T47D (cell line): ENCODE results near the gene FAM184A.

ENCODE experiments used
- DNase-seq, 2 experiments: peaks; one replicate each; pipeline versions ENCODE4 v3.0.0 to v3.0.0-alpha.2; 2011 to 2012; ENCODE audit warnings: low read depth in 1 of 2, low spot score in 1 of 2
- JUND ChIP-seq: IDR thresholded peaks from 2 replicates; pipeline ENCODE4 v1.6.1; 2012; ENCODE audit warnings: low read depth
- in situ Hi-C: cut with HindIII; loops from 2 replicates; pipeline ENCODE4 v1.10.0; 2016; ENCODE audit warnings: low sequenced_read_pairs, low pct_unique_long_range_greater_than_20kb

The FAM184A gene

GRCh38 chr6:119079283-119079809, 882 bp upstream of the FAM184A start:
- DNase-seq = no peak
- in situ Hi-C loops = no loop called here
- TF ChIP-seq JUND = no peak

- peak; percentile 26 to 35 for DNase-seq
- in situ Hi-C loops = no loop called here
- no peak for TF ChIP-seq JUND
Observed at GRCh38 chr6:119077643-119078375, 655 bp downstream of the FAM184A start.

- TF ChIP-seq JUND = no peak
- no peak for DNase-seq
- in situ Hi-C loops = no loop called here
Observed at GRCh38 chr6:119077391-119077642, 1.1 kb downstream of the FAM184A start.

GRCh38 chr6:119076576-119077390, 1.7 kb downstream of the FAM184A start:
- DNase-seq = no peak
- TF ChIP-seq JUND = no peak
- in situ Hi-C loops = no loop called here

- no peak for DNase-seq
- TF ChIP-seq JUND = no peak
- in situ Hi-C loops = no loop called here
Observed at GRCh38 chr6:119076173-119076572, 2.3 kb downstream of the FAM184A start.

- no peak for TF ChIP-seq JUND
- in situ Hi-C loops = no loop called here
- no peak for DNase-seq
Observed at GRCh38 chr6:119075200-119075981, 3.1 kb downstream of the FAM184A start.

- no peak for DNase-seq
- in situ Hi-C loops = no loop called here
- TF ChIP-seq JUND = no peak
Observed at GRCh38 chr6:119073307-119074051, 5.0 kb downstream of the FAM184A start.

GRCh38 chr6:119071576-119071975, 6.9 kb downstream of the FAM184A start:
- no peak for DNase-seq
- in situ Hi-C loops = no loop called here
- TF ChIP-seq JUND = no peak

- TF ChIP-seq JUND = no peak
- in situ Hi-C loops = no loop called here
- no peak for DNase-seq
Observed at GRCh38 chr6:119067091-119067490, 11.4 kb downstream of the FAM184A start.

GRCh38 chr6:119066517-119066916, 11.9 kb downstream of the FAM184A start:
- in situ Hi-C loops = no loop called here
- no peak for DNase-seq
- TF ChIP-seq JUND = no peak

- DNase-seq = no peak
- TF ChIP-seq JUND = no peak
- in situ Hi-C loops = no loop called here
Observed at GRCh38 chr6:119065955-119066354, 12.5 kb downstream of the FAM184A start.

- in situ Hi-C loops = no loop called here
- TF ChIP-seq JUND = no peak
- no peak for DNase-seq
Observed at GRCh38 chr6:119065382-119065781, 13.1 kb downstream of the FAM184A start.
